IMR-90 (cell line): Measurements from ENCODE around the gene NKRF. TPM values are rescaled to one million over a fixed set of nuclear protein-coding genes. Genes with fewer than 3 reads are reported as not detected.

Source experiments
- ATAC-seq: fragments of 200-7000 bp; cut with Tn5 transposase; 2 replicates; pipeline ENCODE4 v1.9.1; 2020; ENCODE audit warnings: low read depth, mild to moderate bottlenecking, moderate library complexity
- BruUV-seq: library from RNA; stranded (reverse); fragments of 400-500 nt; replicated peaks from 2 replicates; lab custom pipeline; 2021; lab: Mats Ljungman, UMichigan
- CTCF ChIA-PET: fragments of 300-600 bp; formaldehyde crosslinking; extraction: SDS; loops from one replicate; lab custom pipeline; 2021; ENCODE audit warnings: antibody characterized with exemption; lab: Yijun Ruan, JAX
- POLR2A ChIA-PET: fragments of 300-600 bp; sonication (Branson Sonifier 250); formaldehyde crosslinking; loops from one replicate; lab custom pipeline; 2022; ENCODE audit warnings: antibody characterized with exemption; ENCODE audit not compliant: unreplicated experiment; lab: Charles Lee
- DNase-seq: peaks from one replicate; pipeline ENCODE4 v3.0.0; 2013
- H2AFZ ChIP-seq: replicated peaks from 2 replicates; pipeline ENCODE3; 2013; ENCODE audit warnings: low read length, mild to moderate bottlenecking; ENCODE audit not compliant: poor library complexity
- H2AK5ac ChIP-seq: 2 replicates; pipeline ENCODE4 v1.6.1; 2013; ENCODE audit warnings: low read depth, low read length, inconsistent platforms
- H2AK9ac ChIP-seq: replicated peaks from 2 replicates; pipeline ENCODE3; 2013; ENCODE audit warnings: mild to moderate bottlenecking, low read depth, low read length, moderate library complexity; ENCODE audit not compliant: poor library complexity
- H2BK120ac ChIP-seq: 2 replicates; pipeline ENCODE4 v1.6.1; 2013; ENCODE audit warnings: low read depth, low read length, inconsistent platforms
- H2BK15ac ChIP-seq: 3 replicates; pipeline ENCODE4 v1.6.1; 2013; ENCODE audit warnings: low read depth, low read length, inconsistent platforms
- H2BK20ac ChIP-seq: 2 replicates; pipeline ENCODE4 v1.6.1; 2013; ENCODE audit warnings: low read depth, mild to moderate bottlenecking, inconsistent platforms, low read length, moderate library complexity
- H2BK5ac ChIP-seq: 2 replicates; pipeline ENCODE4 v1.6.1; 2013; ENCODE audit warnings: mild to moderate bottlenecking, low read depth, low read length, inconsistent platforms; ENCODE audit not compliant: poor library complexity, severe bottlenecking
- H3K14ac ChIP-seq: replicated peaks from 2 replicates; pipeline ENCODE4 v1.6.1; 2013; ENCODE audit warnings: low read depth, low read length, inconsistent platforms
- H3K18ac ChIP-seq: 2 replicates; pipeline ENCODE4 v1.6.1; 2013; ENCODE audit warnings: low read depth, low read length, control low read depth
- H3K23ac ChIP-seq: 2 replicates; pipeline ENCODE4 v1.6.1; 2013; ENCODE audit warnings: low read depth, low read length, inconsistent platforms
- H3K27ac ChIP-seq: 2 replicates; pipeline ENCODE4 v1.5.1; 2013; ENCODE audit warnings: mild to moderate bottlenecking, control low read depth, low read length; ENCODE audit not compliant: insufficient read depth
- H3K27me3 ChIP-seq: 2 replicates; pipeline ENCODE4 v1.6.1; 2013; ENCODE audit warnings: low read length; ENCODE audit not compliant: control insufficient read depth, insufficient read depth
- H3K36me3 ChIP-seq: 2 replicates; pipeline ENCODE4 v1.6.1; 2013; ENCODE audit warnings: low read length, mixed read lengths; ENCODE audit not compliant: control insufficient read depth, insufficient read depth
- H3K4ac ChIP-seq: 2 replicates; pipeline ENCODE4 v1.6.1; 2013; ENCODE audit warnings: low read depth, low read length, inconsistent platforms
- H3K4me1 ChIP-seq: 2 replicates; pipeline ENCODE4 v1.6.1; 2013; ENCODE audit warnings: low read length, mixed read lengths; ENCODE audit not compliant: control insufficient read depth, insufficient read depth
- H3K4me2 ChIP-seq: 2 replicates; pipeline ENCODE4 v1.6.1; 2013; ENCODE audit warnings: low read depth, mild to moderate bottlenecking, control low read depth, low read length, moderate library complexity
- H3K4me3 ChIP-seq: 2 replicates; pipeline ENCODE4 v1.5.1; 2013; ENCODE audit warnings: low read depth, mild to moderate bottlenecking, control low read depth, low read length, moderate library complexity; ENCODE audit not compliant: insufficient read depth
- H3K56ac ChIP-seq: 2 replicates; pipeline ENCODE4 v1.6.1; 2013; ENCODE audit warnings: low read length, inconsistent platforms; ENCODE audit not compliant: insufficient read depth; ENCODE audit errors: extremely low read depth
- H3K79me1 ChIP-seq, 2 experiments: 2 replicates each; pipeline ENCODE4 v1.6.1; 2013; ENCODE audit warnings: low read length in 2 of 2, inconsistent platforms in 1 of 2, low read depth in 1 of 2
- H3K9ac ChIP-seq: 2 replicates; pipeline ENCODE4 v1.6.1; 2013; ENCODE audit warnings: low read depth, low read length, control low read depth
- H3K9me1 ChIP-seq: 2 replicates; pipeline ENCODE4 v1.6.1; 2013; ENCODE audit warnings: low read length, inconsistent platforms; ENCODE audit not compliant: insufficient read depth
- H3K9me3 ChIP-seq: 2 replicates; pipeline ENCODE4 v1.6.1; 2013; ENCODE audit warnings: low read length; ENCODE audit not compliant: control insufficient read depth, insufficient read depth
- H4K20me1 ChIP-seq: 2 replicates; pipeline ENCODE4 v1.6.1; 2013; ENCODE audit warnings: low read length, inconsistent platforms; ENCODE audit not compliant: insufficient read depth
- H4K5ac ChIP-seq: 2 replicates; pipeline ENCODE4 v1.6.1; 2013; ENCODE audit warnings: mild to moderate bottlenecking, low read depth, low read length, control low read depth
- H4K8ac ChIP-seq, 2 experiments: 2 replicates each; pipeline ENCODE4 v1.6.1; 2013; ENCODE audit warnings: low read depth in 2 of 2, low read length in 2 of 2, control low read depth in 1 of 2, inconsistent platforms in 1 of 2
- H4K91ac ChIP-seq: 2 replicates; pipeline ENCODE4 v1.6.1; 2013; ENCODE audit warnings: low read depth, low read length, inconsistent platforms; ENCODE audit not compliant: insufficient read depth
- CEBPB ChIP-seq: IDR thresholded peaks from 2 replicates; pipeline ENCODE4 v1.6.1; 2012; ENCODE audit warnings: low read depth, low read length, improper control_type of control experiment
- NFE2L2 ChIP-seq: fragments of 150-350 bp; IDR thresholded peaks from 2 replicates; pipeline ENCODE4 v1.6.1; 2016; ENCODE audit warnings: low read depth, mild to moderate bottlenecking, low read length
- RFX5 ChIP-seq: IDR thresholded peaks from 2 replicates; pipeline ENCODE4 v1.8.0; 2012; ENCODE audit warnings: low read depth, mild to moderate bottlenecking, low read length, moderate library complexity
- SMC3 ChIP-seq: fragments of 150-350 bp; IDR thresholded peaks from 2 replicates; pipeline ENCODE4 v1.6.1; 2016; ENCODE audit warnings: low read depth, mild to moderate bottlenecking, antibody characterized with exemption, low read length, moderate library complexity
- WGBS, 2 experiments: methylation state at CpG; one replicate each; pipeline versions ENCODE4 v1.1.5 to v1.1.7; 2013; ENCODE audit warnings: missing lambda C conversion rate in 2 of 2; ENCODE audit not compliant: insufficient read length in 1 of 2; ENCODE audit errors: extremely low coverage in 2 of 2; 5-methylcytosine and 5-hydroxymethylcytosine counted together
- dilution Hi-C: fragments of 300-500 bp; cut with HindIII; formaldehyde crosslinking; loops from one replicate; pipeline ENCODE4 v1.14.3; 2018; ENCODE audit warnings: low sequenced_read_pairs; ENCODE audit not compliant: unreplicated experiment
- in situ Hi-C: fragments of 300-500 bp; cut with MboI; formaldehyde crosslinking; loops from 3 replicates; pipeline ENCODE4 v1.14.3; 2019; ENCODE audit warnings: low sequenced_read_pairs, inconsistent platforms, mixed read lengths
- intact Hi-C: fragments of 100-400 bp; cut with micrococcal nuclease; formaldehyde crosslinking; loops from 2 replicates; pipeline ENCODE4 v1.10.0; 2022
- polyA plus RNA-seq, 3 experiments: library from polyadenylated mRNA; depleted of rRNA; stranded (reverse); fragments of >200 nt; gene quantifications; 2 replicates each; pipeline ENCODE4 v1.2.3, GENCODE V29; 2012; ENCODE audit warnings: low replicate concordance in 1 of 3
- total RNA-seq: library from RNA; depleted of rRNA; stranded (reverse); fragments of >200 nt; gene quantifications from 2 replicates; pipeline ENCODE4 v1.2.3, GENCODE V29; 2012

The NKRF gene
- total and polyA plus RNA-seq, 2 of the 4 experiments (the other 2 are of a cell fraction): 2.2 to 4.1 TPM

DNA sequence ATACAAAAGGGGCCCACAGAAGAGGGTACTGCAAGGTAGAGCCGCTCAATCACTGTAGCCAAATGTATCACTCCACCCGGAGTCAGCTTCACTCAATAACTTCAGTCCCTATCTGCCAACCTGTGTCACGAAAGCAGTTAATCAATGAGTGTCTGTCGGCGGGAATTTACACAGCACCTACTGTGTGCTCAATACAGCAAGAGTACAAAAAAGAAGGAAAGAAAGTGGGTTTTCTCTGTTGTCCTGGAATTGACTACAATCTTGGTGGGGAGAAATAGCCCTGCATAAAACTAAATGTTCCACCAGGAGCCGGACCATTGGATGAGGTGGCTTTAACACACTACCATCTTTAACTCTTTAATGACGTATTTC lies 780 bp upstream of the NKRF start:
- peaks cover 0 to 10% of the 10 kb centered on the region in 2 experiments; a peak in 1 of 4 replicates for H3K79me1 ChIP-seq
- no peaks in the 10 kb centered on the region for H3K9me3 ChIP-seq
- peak overlapping the region; percentile 60 for H2AK9ac ChIP-seq
- intact Hi-C loops: loop anchor here (5.0 kb wide), 2 partner anchors 185 to 265 kb away; partner anchors contain the start of genes NDUFA1, RNF113A and RPL39
- no peak overlapping the region for H2BK20ac ChIP-seq
- H3K14ac ChIP-seq: peak overlapping the region; percentile 65; the same call in 1 of the 2 replicates
- ChIA-PET POLR2A (no interaction called here), CTCF (no interaction called here)
- H3K23ac ChIP-seq: no peak overlapping the region
- H4K5ac ChIP-seq: peak overlapping the region; percentile 55
- H4K20me1 ChIP-seq: peaks cover 14% of the 10 kb centered on the region
- no peak for TF ChIP-seq CEBPB
- no peak for TF ChIP-seq NFE2L2
- no peak for TF ChIP-seq RFX5
- TF ChIP-seq SMC3: no peak
- DNase-seq (no peak), ATAC-seq (no peak)
- H3K4me1 ChIP-seq: no peaks in the 10 kb centered on the region
- H3K9me1 ChIP-seq: 0 out of 2 replicates have a peak, but pooled peaks cover 3% of the 10 kb centered on the region
- no peaks in the 10 kb centered on the region for H3K27me3 ChIP-seq
- in situ Hi-C loops: no loop called here
- H3K4me3 ChIP-seq: peak overlapping the region; percentile 51
- no peak overlapping the region for H2AK5ac ChIP-seq
- no peak overlapping the region for H4K91ac ChIP-seq
- peak overlapping the region; percentile 69 for H3K9ac ChIP-seq
- H2BK5ac ChIP-seq: peak overlapping the region; percentile 72
- H3K56ac ChIP-seq: no peak overlapping the region
- H3K27ac ChIP-seq: peak overlapping the region; percentile 69; the same call in 1 of the 2 replicates
- H3K18ac ChIP-seq: no peak overlapping the region
- dilution Hi-C loops: no loop called here
- H3K4me2 ChIP-seq: peak overlapping the region; percentile 78
- no TSS peak for BruUV-seq
- H3K36me3 ChIP-seq: no peaks in the 10 kb centered on the region
- peak overlapping the region; percentile 41 to 98 for H4K8ac ChIP-seq
- H2BK120ac ChIP-seq: no peak overlapping the region
- H3K4ac ChIP-seq: no peak overlapping the region
- H2BK15ac ChIP-seq: no peak overlapping the region
- peak overlapping the region; percentile 94 for H2AFZ ChIP-seq
- WGBS, 2 experiments: 62% methylated on average over 2 of the region's 7 CpGs; no CpG with 5 or more reads in 1 of the 2 experiments
